Adrenal gland (tissue), 12 donors: Measurements from ENCODE around the gene TAL2. TPM values are rescaled to one million over a fixed set of nuclear protein-coding genes. Genes with fewer than 3 reads are reported as not detected.

ENCODE experiments used
- DNase-seq, 7 donors: peaks; one replicate each; pipeline ENCODE4 v3.0.0-alpha.2; 2019 to 2020
- H3K27ac ChIP-seq, 5 donors: fragments of 200-600 bp; sonication (generic) in 4 of 5; 1 replicate in 3 of 5; 2 replicates in 2 of 5; pipeline versions ENCODE4 v1.5.1 to v1.8.0; 2016 to 2020; ENCODE audit warnings: mild to moderate bottlenecking in 1 of 5
- H3K27me3 ChIP-seq: fragments of 200-600 bp; 2 replicates; pipeline ENCODE4 v1.8.0; 2021
- H3K36me3 ChIP-seq, 2 donors: fragments of 200-600 bp; replicated peaks in 1 of 2; 1 replicate in 1 of 2; 2 replicates in 1 of 2; pipeline versions ENCODE4 v1.5.1 to v1.8.0; 2018 to 2022
- H3K4me1 ChIP-seq, 2 donors: fragments of 200-600 bp; replicated peaks in 1 of 2; 1 replicate in 1 of 2; 2 replicates in 1 of 2; pipeline versions ENCODE4 v1.5.1 to v1.8.0; 2018 to 2021
- H3K4me3 ChIP-seq, 4 donors: fragments of 200-600 bp; sonication (generic) in 3 of 4; one replicate each; pipeline ENCODE4 v1.5.1; 2016 to 2018
- H3K9me3 ChIP-seq, 3 donors: fragments of 200-600 bp; sonication (generic) in 1 of 3; replicated peaks in 1 of 3; 1 replicate in 2 of 3; 2 replicates in 1 of 3; pipeline versions ENCODE4 v1.5.1 to v1.8.0; 2016 to 2021
- POLR2A ChIP-seq, 2 donors: fragments of 450-650 bp; IDR thresholded peaks; one replicate each; pipeline ENCODE4 v1.6.1; 2017; ENCODE audit warnings: antibody characterized with exemption in 2 of 2, mild to moderate bottlenecking in 2 of 2, moderate library complexity in 1 of 2
- WGBS, 4 donors: extraction: QIAGEN DNeasy Blood & Tissue Kit in 2 of 4; methylation state at CpG; one replicate each; pipeline versions ENCODE4 v1.1.5 to v1.1.7; 2013 to 2017; 5-methylcytosine and 5-hydroxymethylcytosine counted together
- intact Hi-C, 2 donors: fragments of 100-400 bp; cut with DNase I; formaldehyde crosslinking; loops; one replicate each; pipeline versions ENCODE4 v1.14.1 to v1.15.0; 2022 to 2023
- polyA plus RNA-seq, 3 donors: library from polyadenylated mRNA; stranded (reverse); fragments of 200-250 nt in 2 of 3; fragments of 350-450 nt in 1 of 3; fragmentation: Illumina TruSeq in 1 of 3; extraction: RNeasy Lipid Tissue Mini Kit (QIAGEN cat#74804) in 1 of 3; gene quantifications; one replicate each; pipeline ENCODE4 v1.2.3, GENCODE V29; 2013 to 2014
- total RNA-seq, 9 donors: library from RNA; depleted of rRNA in 4 of 9; stranded (reverse); fragments of >200 nt in 4 of 9; fragments of 120-200 nt in 1 of 9; fragmentation: NEBNext Ultra II Directional in 1 of 9; extraction: Animal tissue kit (Norgen Biotek cat#: 25700) in 1 of 9; gene quantifications; one replicate each; pipeline versions ENCODE4 v1.1.0 to v1.2.4, GENCODE V29; 2013 to 2023
- TF ChIP-seq, protein P1 (sequence below), 6 experiments: fragments of 450-650 bp in 4 of 6; fragments of 200-600 bp in 2 of 6; sonication (generic) in 1 of 6; IDR thresholded peaks; 1 replicate in 5 of 6; 2 replicates in 1 of 6; pipeline versions ENCODE4 v1.5.1 to v1.8.0; 2016 to 2021; ENCODE audit warnings: antibody characterized with exemption in 6 of 6, mild to moderate bottlenecking in 2 of 6, moderate library complexity in 1 of 6
- donor health status: healthy with polysubstance abuse.
- donor health status: Bipolar disorder and iron deficiency.
- donor health status: DM: yes; HTN: yes; CAD: no.
- donor health status: DM: no; HTN: no; CAD: no.
- donor health status: DM: no; HTN: no; CAD: no.
- donor health status: DM: yes; HTN: yes; CAD: no.

Gene TAL2
- total and polyA plus RNA-seq, 12 donors: 0.39 to 1.7 TPM; not detected in 10

DNA sequence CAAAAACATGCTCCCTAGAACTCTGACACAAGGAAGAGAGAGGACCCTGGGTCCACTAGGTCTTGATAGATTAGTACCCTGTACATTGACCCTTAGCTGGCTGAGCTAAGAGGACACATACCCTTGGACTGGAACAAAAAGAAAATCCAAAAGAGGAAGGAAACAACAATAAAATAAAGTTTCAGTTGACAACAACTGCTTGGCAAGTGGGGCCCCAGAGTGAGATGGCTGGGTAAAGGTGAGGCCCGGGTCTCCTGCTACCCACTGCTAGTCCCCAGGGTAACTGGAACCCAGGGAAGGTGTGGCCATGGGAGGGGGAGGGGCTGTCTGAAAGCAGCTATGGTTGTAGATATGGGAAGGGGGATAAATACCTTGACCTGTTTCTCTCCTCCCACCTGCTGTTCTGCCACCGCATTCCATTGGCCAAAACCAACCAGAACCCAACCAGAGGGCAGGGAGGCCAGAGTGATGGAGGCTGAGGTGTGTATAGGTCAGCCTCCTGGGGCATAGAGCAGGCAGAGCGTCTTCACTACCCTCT is 11.7 kb downstream of the TAL2 start:
- H3K9me3 ChIP-seq: no peaks in the 10 kb centered on the region
- no peaks in the 10 kb centered on the region for H3K4me1 ChIP-seq
- no peaks in the 10 kb centered on the region for H3K36me3 ChIP-seq
- TF ChIP-seq, protein P1, sequence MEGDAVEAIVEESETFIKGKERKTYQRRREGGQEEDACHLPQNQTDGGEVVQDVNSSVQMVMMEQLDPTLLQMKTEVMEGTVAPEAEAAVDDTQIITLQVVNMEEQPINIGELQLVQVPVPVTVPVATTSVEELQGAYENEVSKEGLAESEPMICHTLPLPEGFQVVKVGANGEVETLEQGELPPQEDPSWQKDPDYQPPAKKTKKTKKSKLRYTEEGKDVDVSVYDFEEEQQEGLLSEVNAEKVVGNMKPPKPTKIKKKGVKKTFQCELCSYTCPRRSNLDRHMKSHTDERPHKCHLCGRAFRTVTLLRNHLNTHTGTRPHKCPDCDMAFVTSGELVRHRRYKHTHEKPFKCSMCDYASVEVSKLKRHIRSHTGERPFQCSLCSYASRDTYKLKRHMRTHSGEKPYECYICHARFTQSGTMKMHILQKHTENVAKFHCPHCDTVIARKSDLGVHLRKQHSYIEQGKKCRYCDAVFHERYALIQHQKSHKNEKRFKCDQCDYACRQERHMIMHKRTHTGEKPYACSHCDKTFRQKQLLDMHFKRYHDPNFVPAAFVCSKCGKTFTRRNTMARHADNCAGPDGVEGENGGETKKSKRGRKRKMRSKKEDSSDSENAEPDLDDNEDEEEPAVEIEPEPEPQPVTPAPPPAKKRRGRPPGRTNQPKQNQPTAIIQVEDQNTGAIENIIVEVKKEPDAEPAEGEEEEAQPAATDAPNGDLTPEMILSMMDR (IDR thresholded peaks at IDR 0.05): no peak
- TF ChIP-seq POLR2A (IDR thresholded peaks at IDR 0.05): no peak
- H3K4me3 ChIP-seq: no peak overlapping the region
- WGBS, 4 donors: 68 to 76% (median 73%) methylated on average over 3 of the region's 3 CpGs
- no peak for DNase-seq
- no peak overlapping the region for H3K27ac ChIP-seq
- no peaks in the 10 kb centered on the region for H3K27me3 ChIP-seq
- intact Hi-C loops: no loop called here

DNA sequence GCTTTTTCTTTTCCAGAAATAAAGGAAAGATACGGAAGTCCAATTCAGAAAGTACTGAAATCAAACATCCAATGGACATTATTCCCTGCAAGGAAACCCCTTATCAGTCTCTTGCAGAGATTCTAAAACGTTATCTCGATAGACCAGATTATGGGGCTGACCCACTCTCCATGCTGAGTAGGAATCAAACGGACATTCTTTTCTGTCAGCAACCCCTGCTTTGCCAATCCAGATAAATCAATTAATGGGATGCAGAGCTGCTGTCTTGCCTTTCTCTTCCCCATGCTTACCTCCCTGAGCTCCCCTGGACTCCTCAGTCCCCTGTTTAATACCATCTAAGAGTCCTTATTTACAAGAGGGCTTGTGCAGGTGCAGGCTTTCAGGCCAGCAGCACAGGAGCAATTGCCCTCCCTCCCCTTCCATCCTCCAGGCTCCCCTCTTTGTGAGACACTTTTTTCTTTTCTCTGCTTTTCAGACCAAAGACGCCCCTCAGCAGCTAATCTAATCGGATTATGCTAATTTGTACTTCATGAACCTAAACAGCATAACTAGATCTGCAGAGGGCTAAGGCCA is 14.2 kb downstream of the TAL2 start:
- no peaks in the 10 kb centered on the region for H3K27me3 ChIP-seq
- 60 to 73% (median 71%) methylated on average over 6 of the region's 6 CpGs for WGBS, 4 donors
- TF ChIP-seq POLR2A (IDR thresholded peaks at IDR 0.05): no peak
- TF ChIP-seq, protein P1 (IDR thresholded peaks at IDR 0.05): no peak

DNA sequence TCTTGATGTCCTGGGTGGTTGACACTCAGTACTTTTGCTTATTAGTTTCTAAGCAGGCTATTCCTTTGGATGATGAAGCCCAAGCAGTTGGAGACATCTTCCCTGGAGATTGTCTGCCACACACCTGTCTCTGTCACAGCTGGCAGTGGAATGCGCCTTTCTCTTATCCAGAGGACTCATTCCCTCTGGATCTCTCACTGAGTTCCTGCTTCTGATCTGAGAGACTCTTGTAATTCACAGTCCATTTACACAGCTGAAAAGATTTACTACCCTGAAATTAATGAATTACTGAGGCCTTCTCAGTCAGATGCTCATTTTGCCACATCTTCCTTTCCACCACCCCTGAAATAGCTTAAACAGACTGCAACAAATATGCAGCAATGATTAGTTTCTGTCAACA is 15.9 kb downstream of the TAL2 start:
- Histone ChIP-seq H3K4me1 (no peaks in the 10 kb centered on the region), H3K36me3 (no peaks in the 10 kb centered on the region), H3K4me3 (no peak overlapping the region), H3K27me3 (no peaks in the 10 kb centered on the region), H3K9me3 (no peaks in the 10 kb centered on the region), H3K27ac (no peak overlapping the region)
- WGBS, 4 donors: 77 to 100% (median 91%) methylated on average over 1 of the region's 1 CpG
- DNase-seq: no peak
- intact Hi-C loops: no loop called here
- no peak for TF ChIP-seq POLR2A (IDR thresholded peaks at IDR 0.05)
- TF ChIP-seq, protein P1 (IDR thresholded peaks at IDR 0.05): no peak

More for the DNA sequence above, 14.2 kb downstream of the TAL2 start:
- no peaks in the 10 kb centered on the region for H3K4me1 ChIP-seq
- intact Hi-C loops: no loop called here
- no peak overlapping the region for H3K27ac ChIP-seq
- H3K9me3 ChIP-seq: no peaks in the 10 kb centered on the region
- H3K4me3 ChIP-seq: no peak overlapping the region
- no peak for DNase-seq
- no peaks in the 10 kb centered on the region for H3K36me3 ChIP-seq

DNA sequence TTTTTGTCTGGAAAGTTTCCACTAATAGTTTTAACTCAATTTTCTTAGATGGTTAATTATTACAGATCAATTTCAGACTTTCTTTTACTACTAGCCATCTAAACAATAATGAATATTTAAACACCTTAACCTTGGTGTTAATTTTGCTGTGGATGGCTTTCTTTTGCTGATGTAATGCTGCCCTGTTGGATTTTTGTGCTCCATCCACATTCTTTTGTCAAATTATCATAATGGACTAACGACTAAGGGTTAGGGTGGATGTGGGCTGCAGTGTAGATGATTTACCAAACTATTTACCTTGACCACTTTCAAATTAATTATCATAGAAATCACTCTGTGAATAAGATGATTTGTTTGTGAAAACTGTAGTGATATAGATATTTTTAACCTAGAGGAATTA is 16.5 kb downstream of the TAL2 start:
- H3K9me3 ChIP-seq: no peaks in the 10 kb centered on the region
- no peak overlapping the region for H3K27ac ChIP-seq
- 59 to 76% (median 70%) methylated on average over 1 of the region's 1 CpG for WGBS, 4 donors
- H3K36me3 ChIP-seq: no peaks in the 10 kb centered on the region
- H3K27me3 ChIP-seq: no peaks in the 10 kb centered on the region
- no peak overlapping the region for H3K4me3 ChIP-seq
- intact Hi-C loops: no loop called here
- DNase-seq: no peak
- no peaks in the 10 kb centered on the region for H3K4me1 ChIP-seq
- TF ChIP-seq, protein P1 (IDR thresholded peaks at IDR 0.05): no peak
- no peak for TF ChIP-seq POLR2A (IDR thresholded peaks at IDR 0.05)
